Transverse colon (tissue), 4 donors: ENCODE results near the gene UBE2E1.

Experiments used
- POLR2AphosphoS5 ChIP-seq, 3 donors: sonication (generic); formaldehyde crosslinking; IDR thresholded peaks; one replicate each; pipeline ENCODE4 v1.6.1; 2016; ENCODE audit warnings: antibody characterized with exemption in 3 of 3
- TF ChIP-seq, protein P1 (sequence below), 5 experiments: fragments of 200-600 bp in 3 of 5; fragments of 450-650 bp in 2 of 5; sonication (generic) in 3 of 5; IDR thresholded peaks; 1 replicate in 2 of 5; 2 replicates in 3 of 5; pipeline ENCODE4 v1.5.1; 2016 to 2017; ENCODE audit warnings: antibody characterized with exemption in 5 of 5, inconsistent platforms in 3 of 5, mild to moderate bottlenecking in 2 of 5, moderate library complexity in 1 of 5

DNA sequence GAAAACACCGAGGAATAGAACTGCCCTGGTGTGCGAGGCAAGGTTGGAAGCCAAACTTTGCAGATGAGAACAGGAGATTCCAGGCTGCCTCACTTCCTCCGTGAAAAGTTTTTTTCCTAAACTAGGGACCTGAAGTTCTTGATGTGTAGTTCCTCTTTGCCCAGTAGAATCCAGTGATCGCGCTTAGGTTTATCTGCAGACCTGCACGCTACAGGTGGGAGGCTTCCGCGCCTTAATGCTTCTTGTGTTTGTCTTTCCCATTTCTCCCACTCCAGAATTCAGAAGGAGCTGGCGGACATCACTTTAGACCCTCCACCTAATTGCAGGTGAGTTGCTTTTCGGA lies 5.4 kb downstream of the UBE2E1 start:
- TF ChIP-seq, protein P1, sequence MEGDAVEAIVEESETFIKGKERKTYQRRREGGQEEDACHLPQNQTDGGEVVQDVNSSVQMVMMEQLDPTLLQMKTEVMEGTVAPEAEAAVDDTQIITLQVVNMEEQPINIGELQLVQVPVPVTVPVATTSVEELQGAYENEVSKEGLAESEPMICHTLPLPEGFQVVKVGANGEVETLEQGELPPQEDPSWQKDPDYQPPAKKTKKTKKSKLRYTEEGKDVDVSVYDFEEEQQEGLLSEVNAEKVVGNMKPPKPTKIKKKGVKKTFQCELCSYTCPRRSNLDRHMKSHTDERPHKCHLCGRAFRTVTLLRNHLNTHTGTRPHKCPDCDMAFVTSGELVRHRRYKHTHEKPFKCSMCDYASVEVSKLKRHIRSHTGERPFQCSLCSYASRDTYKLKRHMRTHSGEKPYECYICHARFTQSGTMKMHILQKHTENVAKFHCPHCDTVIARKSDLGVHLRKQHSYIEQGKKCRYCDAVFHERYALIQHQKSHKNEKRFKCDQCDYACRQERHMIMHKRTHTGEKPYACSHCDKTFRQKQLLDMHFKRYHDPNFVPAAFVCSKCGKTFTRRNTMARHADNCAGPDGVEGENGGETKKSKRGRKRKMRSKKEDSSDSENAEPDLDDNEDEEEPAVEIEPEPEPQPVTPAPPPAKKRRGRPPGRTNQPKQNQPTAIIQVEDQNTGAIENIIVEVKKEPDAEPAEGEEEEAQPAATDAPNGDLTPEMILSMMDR (IDR thresholded peaks at IDR 0.05): no peak
- TF ChIP-seq POLR2AphosphoS5 (IDR thresholded peaks at IDR 0.05): no peak
